Epithelial cell of proximal tubule (primary cell): ENCODE data around the gene WDR19. TPM values are rescaled to one million over a fixed set of nuclear protein-coding genes. Genes with fewer than 3 reads are reported as not detected.

Experiments used
- DNase-seq: peaks from one replicate; pipeline ENCODE4 v3.0.0-alpha.2; 2011; ENCODE audit warnings: low read depth
- H3K4me3 ChIP-seq: 2 replicates; pipeline ENCODE4 v1.5.1; 2011; ENCODE audit warnings: low read depth, mild to moderate bottlenecking, low read length
- total RNA-seq: library from RNA; depleted of rRNA; stranded (reverse); fragments of >200 nt; gene quantifications from 2 replicates; pipeline ENCODE4 v1.2.3, GENCODE V29; 2015
- TF ChIP-seq, protein P1 (sequence below): conservative IDR thresholded peaks from 2 replicates; pipeline ENCODE4 v1.5.1; 2012; ENCODE audit warnings: low read depth, mild to moderate bottlenecking, low read length

The WDR19 gene
- total RNA-seq, 1 donor from 2014 or later: 8.8 TPM

DNA sequence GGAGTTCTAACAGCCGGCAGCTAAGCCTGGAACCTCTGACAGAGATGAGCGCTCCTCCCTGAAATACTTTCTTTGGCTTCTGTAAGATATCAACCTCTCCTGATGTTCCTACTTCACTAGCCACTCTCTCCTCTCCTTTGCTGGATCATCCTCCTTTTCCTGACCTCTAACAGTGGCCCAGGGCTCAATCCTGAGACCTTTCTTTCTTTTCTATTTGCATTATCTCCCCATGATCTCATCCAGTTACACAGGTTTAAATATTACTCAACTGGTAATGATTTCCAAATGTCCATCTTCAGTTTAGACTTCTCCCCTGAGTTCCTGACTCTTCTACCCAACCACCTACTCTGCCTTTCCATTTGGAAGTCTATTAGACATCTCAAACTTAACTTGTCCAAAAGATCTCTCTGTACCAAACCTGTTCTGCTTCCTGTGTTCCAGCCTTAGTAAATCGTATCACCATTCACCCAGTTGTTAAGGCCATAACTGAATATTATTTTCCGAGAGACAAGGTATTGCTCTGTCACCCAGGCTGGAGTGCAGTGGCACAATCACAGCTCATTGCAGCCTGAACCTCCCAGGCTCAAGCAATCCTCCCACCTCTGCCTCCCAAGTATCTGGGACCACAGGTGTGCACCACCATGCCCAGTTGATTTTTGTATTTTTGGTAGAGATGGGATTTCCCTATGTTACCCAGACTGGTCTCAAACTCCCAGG lies 142.7 kb downstream of the WDR19 start:
- DNase-seq: peak; percentile 26
- TF ChIP-seq, protein P1, sequence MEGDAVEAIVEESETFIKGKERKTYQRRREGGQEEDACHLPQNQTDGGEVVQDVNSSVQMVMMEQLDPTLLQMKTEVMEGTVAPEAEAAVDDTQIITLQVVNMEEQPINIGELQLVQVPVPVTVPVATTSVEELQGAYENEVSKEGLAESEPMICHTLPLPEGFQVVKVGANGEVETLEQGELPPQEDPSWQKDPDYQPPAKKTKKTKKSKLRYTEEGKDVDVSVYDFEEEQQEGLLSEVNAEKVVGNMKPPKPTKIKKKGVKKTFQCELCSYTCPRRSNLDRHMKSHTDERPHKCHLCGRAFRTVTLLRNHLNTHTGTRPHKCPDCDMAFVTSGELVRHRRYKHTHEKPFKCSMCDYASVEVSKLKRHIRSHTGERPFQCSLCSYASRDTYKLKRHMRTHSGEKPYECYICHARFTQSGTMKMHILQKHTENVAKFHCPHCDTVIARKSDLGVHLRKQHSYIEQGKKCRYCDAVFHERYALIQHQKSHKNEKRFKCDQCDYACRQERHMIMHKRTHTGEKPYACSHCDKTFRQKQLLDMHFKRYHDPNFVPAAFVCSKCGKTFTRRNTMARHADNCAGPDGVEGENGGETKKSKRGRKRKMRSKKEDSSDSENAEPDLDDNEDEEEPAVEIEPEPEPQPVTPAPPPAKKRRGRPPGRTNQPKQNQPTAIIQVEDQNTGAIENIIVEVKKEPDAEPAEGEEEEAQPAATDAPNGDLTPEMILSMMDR: no peak
- no peak overlapping the region for H3K4me3 ChIP-seq

DNA sequence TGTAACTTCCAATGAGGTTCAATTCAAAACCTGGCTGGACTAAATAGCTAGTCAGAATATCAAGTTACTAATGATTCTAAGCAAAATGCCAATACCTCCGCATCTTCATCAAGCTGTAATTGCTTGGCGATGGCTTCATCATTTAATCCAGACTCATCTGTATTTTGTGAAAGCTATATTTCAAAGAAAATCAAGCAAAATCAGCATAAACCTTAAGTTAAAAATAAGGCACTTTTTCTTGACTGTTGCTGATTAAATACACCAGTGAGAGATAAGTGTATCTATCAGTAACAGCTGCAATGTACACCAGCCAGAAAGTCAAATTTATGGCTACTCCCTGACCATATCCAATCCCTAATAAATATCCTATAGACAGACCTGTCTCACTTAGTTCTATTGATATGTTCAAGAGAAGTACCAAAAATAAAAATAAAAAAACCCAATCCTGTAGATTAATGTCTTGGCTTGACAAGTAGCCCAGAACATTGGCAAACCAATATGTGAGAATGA lies 144.2 kb downstream of the WDR19 start:
- TF ChIP-seq, protein P1: no peak
- DNase-seq: no peak
- H3K4me3 ChIP-seq: no peak overlapping the region

DNA sequence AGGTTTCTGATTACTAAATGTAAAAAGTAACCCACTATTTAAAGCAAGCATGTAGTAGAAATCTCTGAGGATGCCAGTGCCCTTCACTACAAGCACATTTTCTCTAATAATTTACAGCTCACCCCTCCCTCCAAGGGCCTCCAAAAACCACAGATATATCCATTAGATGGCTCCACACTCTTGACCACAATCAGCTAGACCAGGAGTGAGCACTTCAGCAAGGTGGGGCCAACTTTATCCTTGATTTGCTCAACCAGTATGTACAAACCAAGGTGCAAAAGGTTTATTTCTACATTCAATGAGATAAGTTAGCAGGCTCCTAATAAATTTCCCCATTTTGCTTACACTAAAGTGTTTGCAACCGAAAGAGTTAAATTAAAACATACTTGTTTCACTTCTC lies 148.0 kb downstream of the WDR19 start:
- DNase-seq: no peak
- no peak overlapping the region for H3K4me3 ChIP-seq
- TF ChIP-seq, protein P1: no peak

DNA sequence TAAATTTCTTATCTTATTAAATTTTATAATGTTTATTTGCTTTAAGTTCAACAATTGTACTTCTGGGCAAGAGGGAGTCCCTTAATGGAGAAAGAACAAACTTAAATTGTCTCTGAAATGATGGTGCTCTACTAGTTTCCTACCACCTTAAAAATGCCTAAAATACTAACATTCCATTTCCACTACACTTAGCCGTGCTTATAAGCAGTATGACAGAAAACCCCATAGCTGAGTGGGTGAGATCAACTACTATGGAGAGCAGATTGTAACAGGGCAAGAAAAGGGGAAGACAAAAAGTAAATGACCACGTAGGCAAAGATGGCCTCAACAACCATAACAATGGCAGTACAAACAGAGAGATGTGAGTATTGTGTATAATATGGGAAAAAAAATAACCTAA lies 148.9 kb downstream of the WDR19 start:
- TF ChIP-seq, protein P1: no peak
- DNase-seq: no peak
- no peak overlapping the region for H3K4me3 ChIP-seq

Other genes starting within 250 kb of the WDR19 start
- gene TMEM156, start 150.1 kb upstream of the WDR19 start, total RNA-seq: 2.3 and 9.1 TPM in 2 replicates
- gene KLHL5, start 120.3 kb upstream of the WDR19 start, total RNA-seq: 60.4 and 62.7 TPM in 2 replicates
- gene RFC1, start 183.8 kb downstream of the WDR19 start, total RNA-seq: 31.6 and 39.6 TPM in 2 replicates
- gene KLB, start 224.4 kb downstream of the WDR19 start, total RNA-seq: not detected in 2 replicates